Measurements from ENCODE around the gene SYNJ2. TPM values are rescaled to one million over a fixed set of nuclear protein-coding genes. Genes with fewer than 3 reads are reported as not detected.

SYNJ2 gene
- total and polyA plus RNA-seq, 4 donors, result 6.3 to 15.8 (median 9.4) TPM

- Histone ChIP-seq H3K36me3 (ENCODE audit: control insufficient read depth, insufficient read depth, low read length) (peaks cover 8% of the 10 kb centered on the region), H3K4me1 (ENCODE audit: control insufficient read depth, insufficient read depth, low read length) (no peaks in the 10 kb centered on the region), H3K9me3 (ENCODE audit: control insufficient read depth, insufficient read depth, low read length) (no peaks in the 10 kb centered on the region), H3K4me3 (ENCODE audit: low read depth, low read length) (no peak overlapping the region), H3K27ac (ENCODE audit: low read depth, low read length) (no peak overlapping the region), H3K27me3 (ENCODE audit: control insufficient read depth, insufficient read depth, low read length) (no peaks in the 10 kb centered on the region)
- 90% methylated on average over 2 of the region's 6 CpGs for WGBS (ENCODE audit: insufficient coverage)
- no peak for DNase-seq (ENCODE audit: low read depth in 4 of 6, low spot score in 6 of 6)
These were observed 113.4 kb downstream of the SYNJ2 start for GRCh38 chr6:158095031-158095430.

GRCh38 chr6:158095671-158096070, 114.0 kb downstream of the SYNJ2 start:
- Histone ChIP-seq H3K27me3 (ENCODE audit: control insufficient read depth, insufficient read depth, low read length) (no peaks in the 10 kb centered on the region), H3K27ac (ENCODE audit: low read depth, low read length) (no peak overlapping the region), H3K9me3 (ENCODE audit: control insufficient read depth, insufficient read depth, low read length) (no peaks in the 10 kb centered on the region), H3K36me3 (ENCODE audit: control insufficient read depth, insufficient read depth, low read length) (peaks cover 8% of the 10 kb centered on the region), H3K4me3 (ENCODE audit: low read depth, low read length) (no peak overlapping the region), H3K4me1 (ENCODE audit: control insufficient read depth, insufficient read depth, low read length) (no peaks in the 10 kb centered on the region)
- 92% methylated on average over 15 of the region's 15 CpGs for WGBS (ENCODE audit: insufficient coverage)
- DNase-seq (ENCODE audit: low read depth in 4 of 6, low spot score in 6 of 6), result no peak

- no peak for DNase-seq (ENCODE audit: low read depth in 4 of 6, low spot score in 6 of 6)
- H3K27ac ChIP-seq (ENCODE audit: low read depth, low read length), result no peak overlapping the region
- no peaks in the 10 kb centered on the region for H3K4me1 ChIP-seq (ENCODE audit: control insufficient read depth, insufficient read depth, low read length)
- no peaks in the 10 kb centered on the region for H3K27me3 ChIP-seq (ENCODE audit: control insufficient read depth, insufficient read depth, low read length)
- H3K4me3 ChIP-seq (ENCODE audit: low read depth, low read length), result no peak overlapping the region
- H3K9me3 ChIP-seq (ENCODE audit: control insufficient read depth, insufficient read depth, low read length), result no peaks in the 10 kb centered on the region
- WGBS (ENCODE audit: insufficient coverage), result 100% methylated on average over 2 of the region's 4 CpGs
- peaks cover 3% of the 10 kb centered on the region for H3K36me3 ChIP-seq (ENCODE audit: control insufficient read depth, insufficient read depth, low read length)
These were observed 121.6 kb downstream of the SYNJ2 start for GRCh38 chr6:158103228-158103627.

GRCh38 chr6:158104696-158105095, 123.0 kb downstream of the SYNJ2 start:
- Histone ChIP-seq H3K36me3 (ENCODE audit: control insufficient read depth, insufficient read depth, low read length) (peaks cover 3% of the 10 kb centered on the region), H3K27me3 (ENCODE audit: control insufficient read depth, insufficient read depth, low read length) (no peaks in the 10 kb centered on the region), H3K4me1 (ENCODE audit: control insufficient read depth, insufficient read depth, low read length) (no peaks in the 10 kb centered on the region), H3K27ac (ENCODE audit: low read depth, low read length) (no peak overlapping the region), H3K9me3 (ENCODE audit: control insufficient read depth, insufficient read depth, low read length) (no peaks in the 10 kb centered on the region), H3K4me3 (ENCODE audit: low read depth, low read length) (no peak overlapping the region)
- WGBS (ENCODE audit: insufficient coverage), result no CpG with 5 or more reads among the region's 2 CpGs
- no peak for DNase-seq (ENCODE audit: low read depth in 4 of 6, low spot score in 6 of 6)

GRCh38 chr6:158109748-158110147, 128.1 kb downstream of the SYNJ2 start:
- Histone ChIP-seq H3K4me1 (ENCODE audit: control insufficient read depth, insufficient read depth, low read length) (no peaks in the 10 kb centered on the region), H3K27ac (ENCODE audit: low read depth, low read length) (no peak overlapping the region), H3K4me3 (ENCODE audit: low read depth, low read length) (no peak overlapping the region), H3K27me3 (ENCODE audit: control insufficient read depth, insufficient read depth, low read length) (no peaks in the 10 kb centered on the region), H3K9me3 (ENCODE audit: control insufficient read depth, insufficient read depth, low read length) (no peaks in the 10 kb centered on the region), H3K36me3 (ENCODE audit: control insufficient read depth, insufficient read depth, low read length) (peaks cover 18% of the 10 kb centered on the region)
- no peak for DNase-seq (ENCODE audit: low read depth in 4 of 6, low spot score in 6 of 6)
- no CpG with 5 or more reads among the region's 2 CpGs for WGBS (ENCODE audit: insufficient coverage)

- Histone ChIP-seq H3K9me3 (ENCODE audit: control insufficient read depth, insufficient read depth, low read length) (no peaks in the 10 kb centered on the region), H3K27ac (ENCODE audit: low read depth, low read length) (no peak overlapping the region), H3K36me3 (ENCODE audit: control insufficient read depth, insufficient read depth, low read length) (peaks cover 25% of the 10 kb centered on the region), H3K27me3 (ENCODE audit: control insufficient read depth, insufficient read depth, low read length) (no peaks in the 10 kb centered on the region), H3K4me3 (ENCODE audit: low read depth, low read length) (no peak overlapping the region), H3K4me1 (ENCODE audit: control insufficient read depth, insufficient read depth, low read length) (no peaks in the 10 kb centered on the region)
- WGBS (ENCODE audit: insufficient coverage), result 84% methylated on average over 5 of the region's 5 CpGs
- DNase-seq (ENCODE audit: low read depth in 4 of 6, low spot score in 6 of 6), result no peak
These were observed 129.3 kb downstream of the SYNJ2 start for GRCh38 chr6:158110986-158111385.

GRCh38 chr6:158111987-158112386, 130.3 kb downstream of the SYNJ2 start:
- Histone ChIP-seq H3K4me1 (ENCODE audit: control insufficient read depth, insufficient read depth, low read length) (no peaks in the 10 kb centered on the region), H3K27ac (ENCODE audit: low read depth, low read length) (no peak overlapping the region), H3K27me3 (ENCODE audit: control insufficient read depth, insufficient read depth, low read length) (no peaks in the 10 kb centered on the region), H3K4me3 (ENCODE audit: low read depth, low read length) (no peak overlapping the region), H3K9me3 (ENCODE audit: control insufficient read depth, insufficient read depth, low read length) (no peaks in the 10 kb centered on the region), H3K36me3 (ENCODE audit: control insufficient read depth, insufficient read depth, low read length) (peaks cover 24% of the 10 kb centered on the region)
- no peak for DNase-seq (ENCODE audit: low read depth in 4 of 6, low spot score in 6 of 6)
- 93% methylated on average over 4 of the region's 5 CpGs for WGBS (ENCODE audit: insufficient coverage)

- Histone ChIP-seq H3K36me3 (ENCODE audit: control insufficient read depth, insufficient read depth, low read length) (peaks cover 22% of the 10 kb centered on the region), H3K9me3 (ENCODE audit: control insufficient read depth, insufficient read depth, low read length) (no peaks in the 10 kb centered on the region), H3K27me3 (ENCODE audit: control insufficient read depth, insufficient read depth, low read length) (no peaks in the 10 kb centered on the region), H3K4me3 (ENCODE audit: low read depth, low read length) (no peak overlapping the region), H3K4me1 (ENCODE audit: control insufficient read depth, insufficient read depth, low read length) (peaks cover 1% of the 10 kb centered on the region), H3K27ac (ENCODE audit: low read depth, low read length) (no peak overlapping the region)
- no peak for DNase-seq (ENCODE audit: low read depth in 4 of 6, low spot score in 6 of 6)
These were observed 132.1 kb downstream of the SYNJ2 start for GRCh38 chr6:158113802-158114201.

- H3K4me3 ChIP-seq (ENCODE audit: low read depth, low read length), result no peak overlapping the region
- H3K36me3 ChIP-seq (ENCODE audit: control insufficient read depth, insufficient read depth, low read length), result peaks cover 19% of the 10 kb centered on the region
- WGBS (ENCODE audit: insufficient coverage), result 100% methylated on average over 2 of the region's 4 CpGs
- DNase-seq (ENCODE audit: low read depth in 4 of 6, low spot score in 6 of 6), result no peak
- peaks cover 3% of the 10 kb centered on the region for H3K4me1 ChIP-seq (ENCODE audit: control insufficient read depth, insufficient read depth, low read length)
- no peak overlapping the region for H3K27ac ChIP-seq (ENCODE audit: low read depth, low read length)
- no peaks in the 10 kb centered on the region for H3K9me3 ChIP-seq (ENCODE audit: control insufficient read depth, insufficient read depth, low read length)
- H3K27me3 ChIP-seq (ENCODE audit: control insufficient read depth, insufficient read depth, low read length), result no peaks in the 10 kb centered on the region
These were observed 133.4 kb downstream of the SYNJ2 start for GRCh38 chr6:158115102-158115501.

GRCh38 chr6:158115508-158115907, 133.8 kb downstream of the SYNJ2 start:
- 88% methylated on average over 1 of the region's 6 CpGs for WGBS (ENCODE audit: insufficient coverage)
- H3K27ac ChIP-seq (ENCODE audit: low read depth, low read length), result no peak overlapping the region
- no peaks in the 10 kb centered on the region for H3K9me3 ChIP-seq (ENCODE audit: control insufficient read depth, insufficient read depth, low read length)

More at GRCh38 chr6:158115508-158115907, 133.8 kb downstream of the SYNJ2 start:
- H3K36me3 ChIP-seq (ENCODE audit: control insufficient read depth, insufficient read depth, low read length), result peaks cover 19% of the 10 kb centered on the region
- no peak overlapping the region for H3K4me3 ChIP-seq (ENCODE audit: low read depth, low read length)
- no peaks in the 10 kb centered on the region for H3K27me3 ChIP-seq (ENCODE audit: control insufficient read depth, insufficient read depth, low read length)
- DNase-seq (ENCODE audit: low read depth in 4 of 6, low spot score in 6 of 6), result no peak
- peaks cover 3% of the 10 kb centered on the region for H3K4me1 ChIP-seq (ENCODE audit: control insufficient read depth, insufficient read depth, low read length)

Data from spinal cord (tissue), 10 donors.